ENCODE results near the gene LRRC8C.

Gene LRRC8C

GRCh38 chr1:89736937-89737733 lies 104.2 kb downstream of the LRRC8C start:
- no peak for DNase-seq

GRCh38 chr1:89737985-89738510 lies 105.1 kb downstream of the LRRC8C start:
- no peak for DNase-seq

GRCh38 chr1:89739013-89739843 lies 106.3 kb downstream of the LRRC8C start:
- peak; percentile 71 for DNase-seq

GRCh38 chr1:89739844-89740216 lies 106.9 kb downstream of the LRRC8C start:
- DNase-seq = no peak

- no peak for DNase-seq
These were observed 110.9 kb downstream of the LRRC8C start for GRCh38 chr1:89743788-89744187.

GRCh38 chr1:89746424-89747149 lies 113.7 kb downstream of the LRRC8C start:
- no peak for DNase-seq

GRCh38 chr1:89753761-89754160 lies 120.8 kb downstream of the LRRC8C start:
- DNase-seq = no peak

- no peak for DNase-seq
These were observed 121.6 kb downstream of the LRRC8C start for GRCh38 chr1:89754518-89754917.

- DNase-seq = no peak
These were observed 122.7 kb downstream of the LRRC8C start for GRCh38 chr1:89755591-89755990.

- no peak for DNase-seq
These were observed 124.6 kb downstream of the LRRC8C start for GRCh38 chr1:89757532-89757931.

- DNase-seq = no peak
These were observed 125.2 kb downstream of the LRRC8C start for GRCh38 chr1:89758156-89758555.

GRCh38 chr1:89759036-89759435 lies 126.1 kb downstream of the LRRC8C start:
- DNase-seq = no peak

- DNase-seq = no peak
These were observed 127.6 kb downstream of the LRRC8C start for GRCh38 chr1:89760496-89760895.

GRCh38 chr1:89761338-89761737 lies 128.4 kb downstream of the LRRC8C start:
- no peak for DNase-seq

- DNase-seq = no peak
These were observed 129.0 kb downstream of the LRRC8C start for GRCh38 chr1:89761901-89762300.

- DNase-seq = no peak
These were observed 129.5 kb downstream of the LRRC8C start for GRCh38 chr1:89762386-89762778.

GRCh38 chr1:89762779-89763648 lies 130.1 kb downstream of the LRRC8C start:
- peak; percentile 91 for DNase-seq

GRCh38 chr1:89763649-89763986 lies 130.7 kb downstream of the LRRC8C start:
- DNase-seq = no peak

- no peak for DNase-seq
These were observed 132.9 kb downstream of the LRRC8C start for GRCh38 chr1:89765774-89766173.

- DNase-seq = no peak
These were observed 134.7 kb downstream of the LRRC8C start for GRCh38 chr1:89767618-89768017.

Measured in activated CD8-positive, alpha-beta memory T cell treated with anti-CD3 and anti-CD28 coated beads, Interleukin-2, amount 50 U/mL, for 48 hours (primary cell).